Measurements from ENCODE around the gene WDFY3.

Gene WDFY3

DNA sequence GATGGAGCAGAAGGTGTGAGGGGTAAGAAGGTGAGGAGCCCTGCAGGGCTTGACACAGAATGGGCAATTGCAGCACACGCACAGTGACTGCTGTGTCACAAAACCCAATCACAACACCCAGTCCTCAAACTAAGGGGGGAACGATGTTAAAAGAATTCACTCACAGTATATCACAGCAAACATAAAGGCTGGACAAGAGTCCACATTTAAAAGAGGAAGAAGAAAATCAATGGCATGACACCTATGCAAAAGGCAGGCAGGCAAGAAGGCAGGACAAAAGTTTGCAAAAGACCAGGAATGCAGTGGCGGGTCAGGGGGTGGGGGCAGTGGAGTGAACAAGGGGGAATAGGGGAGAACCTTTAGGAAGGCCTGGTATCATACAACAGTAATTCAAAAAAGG is 305.9 kb downstream of the WDFY3 start:
- no peak for TF ChIP-seq CTCF (conservative IDR thresholded peaks at IDR 0.05)
- no peak for TF ChIP-seq ZFX (IDR thresholded peaks at IDR 0.05)
- H3K27ac ChIP-seq: no peak overlapping the region

GRCh38 chr4:84652478-84652877 is 314.0 kb downstream of the WDFY3 start:
- TF ChIP-seq ZFX (IDR thresholded peaks at IDR 0.05) (no peak), CTCF (conservative IDR thresholded peaks at IDR 0.05) (no peak; the same call in 1 of the 2 replicates)
- no peak overlapping the region for H3K27ac ChIP-seq

DNA sequence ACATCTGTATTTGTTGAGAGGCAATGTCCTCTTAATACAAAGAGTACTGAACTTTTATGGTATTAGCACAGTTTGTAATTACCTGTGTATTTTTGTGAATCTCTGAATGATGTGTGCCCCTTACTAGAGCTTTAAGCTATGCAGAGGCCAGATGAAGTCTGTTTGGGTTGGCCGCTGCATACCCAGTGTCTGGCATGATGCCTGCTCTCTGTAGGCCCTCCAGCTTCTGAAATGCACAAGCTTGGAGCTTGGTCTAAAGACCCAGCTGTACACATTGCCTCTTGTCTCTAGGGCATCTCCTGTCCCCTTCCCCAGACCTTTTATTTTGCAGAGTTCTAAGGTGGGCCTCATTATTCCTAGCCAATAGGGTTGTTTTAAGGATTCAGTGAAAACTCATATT is 315.0 kb downstream of the WDFY3 start:
- H3K27ac ChIP-seq: no peak overlapping the region; the same call in 1 of the 2 replicates

GRCh38 chr4:84648863-84649647 is 317.4 kb downstream of the WDFY3 start:
- H3K27ac ChIP-seq: peak overlapping the region; percentile 89
- no peak for TF ChIP-seq ZFX (IDR thresholded peaks at IDR 0.05)
- no peak for TF ChIP-seq CTCF (conservative IDR thresholded peaks at IDR 0.05)

More for the DNA sequence above, 315.0 kb downstream of the WDFY3 start:
- TF ChIP-seq CTCF (conservative IDR thresholded peaks at IDR 0.05) (no peak), ZFX (IDR thresholded peaks at IDR 0.05) (no peak)

DNA sequence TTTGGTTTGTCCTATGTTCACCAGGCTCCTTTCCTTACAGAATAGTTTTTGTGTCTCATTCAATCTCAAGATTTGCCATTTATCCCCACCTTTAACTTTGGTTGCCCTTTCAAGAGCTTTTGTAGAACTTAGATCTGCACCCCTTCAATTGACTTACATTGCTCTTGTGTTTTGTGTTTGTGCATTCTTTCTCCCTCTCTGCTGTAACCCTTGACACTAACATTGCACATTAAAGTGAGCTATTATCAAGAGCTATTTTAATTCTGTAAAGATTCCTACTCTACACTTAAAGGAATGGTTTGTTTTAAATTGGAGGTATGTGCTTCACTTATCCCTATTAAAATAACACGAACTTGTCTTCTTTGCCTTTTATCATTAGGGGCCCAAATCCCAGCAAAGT is 318.3 kb downstream of the WDFY3 start:
- TF ChIP-seq ZFX (IDR thresholded peaks at IDR 0.05): no peak
- TF ChIP-seq CTCF (conservative IDR thresholded peaks at IDR 0.05): no peak
- no peak overlapping the region for H3K27ac ChIP-seq

DNA sequence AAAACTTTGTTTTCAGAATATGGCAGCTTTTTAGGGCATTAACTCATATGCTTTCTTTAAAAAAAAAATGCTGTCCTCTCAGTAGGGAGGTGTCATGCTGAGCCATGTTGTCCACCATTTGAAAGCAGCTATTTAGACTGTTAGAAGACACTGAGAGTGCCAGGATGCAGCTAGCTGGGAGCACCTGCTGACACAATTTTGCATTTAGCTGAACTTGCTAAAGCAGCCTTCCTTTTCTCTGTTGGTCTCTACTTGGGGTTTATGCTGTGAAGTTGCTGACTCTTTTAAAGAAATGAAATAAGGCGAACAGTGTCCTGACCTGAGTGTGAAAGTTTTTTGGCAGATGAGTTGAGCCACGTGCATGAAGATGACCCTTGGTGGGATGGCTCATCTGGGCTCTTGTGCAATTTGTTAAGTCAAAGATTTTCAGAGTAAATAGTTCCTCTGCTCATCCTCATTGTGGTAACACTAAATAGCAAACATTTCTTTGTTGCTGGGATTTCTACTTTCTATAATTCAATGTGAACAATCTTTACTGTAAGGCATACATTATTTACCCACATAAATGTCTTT is 319.1 kb downstream of the WDFY3 start:
- no peak for TF ChIP-seq CTCF (conservative IDR thresholded peaks at IDR 0.05)
- no peak for TF ChIP-seq ZFX (IDR thresholded peaks at IDR 0.05)
- H3K27ac ChIP-seq: no peak overlapping the region

DNA sequence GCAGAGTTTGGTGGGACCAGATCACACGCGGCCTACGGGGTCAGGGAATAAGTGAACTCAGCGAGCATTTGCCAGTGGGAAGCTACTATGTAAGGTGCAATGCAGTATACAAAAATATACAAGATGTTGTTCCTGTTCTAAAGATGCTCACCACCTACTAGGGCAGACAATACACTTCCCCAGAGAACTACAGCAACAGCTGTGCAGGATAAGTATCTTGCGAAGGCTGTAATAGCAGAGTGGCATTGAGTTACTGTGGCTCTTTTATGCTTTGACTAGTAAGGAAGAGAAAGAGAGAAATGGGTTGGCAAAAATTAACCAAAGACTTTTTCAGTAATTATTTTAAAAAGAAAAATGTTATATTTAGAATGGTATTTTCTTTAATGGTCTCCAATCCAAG is 322.4 kb downstream of the WDFY3 start:
- H3K27ac ChIP-seq: no peak overlapping the region
- TF ChIP-seq ZFX (IDR thresholded peaks at IDR 0.05): no peak
- TF ChIP-seq CTCF (conservative IDR thresholded peaks at IDR 0.05): no peak

Data from C4-2B (cell line).